H1 (cell line): Measurements from ENCODE around the gene GANAB. TPM values are rescaled to one million over a fixed set of nuclear protein-coding genes. Genes with fewer than 3 reads are reported as not detected.

Experiments used
- CTCF ChIA-PET: fragments of 300-600 bp; sonication (Branson Sonifier 250); formaldehyde crosslinking; loops from one replicate; lab custom pipeline; 2021; ENCODE audit not compliant: partially characterized antibody; lab: Charles Lee
- POLR2A ChIA-PET: fragments of 300-600 bp; sonication (Branson Sonifier 250); formaldehyde crosslinking; loops from one replicate; lab custom pipeline; 2021; ENCODE audit warnings: inconsistent platforms; ENCODE audit not compliant: partially characterized antibody; lab: Charles Lee
- DNase-seq, 2 experiments: peaks; one replicate each; pipeline versions ENCODE4 v3.0.0 to v3.0.0-alpha.2; 2010 to 2022; ENCODE audit warnings: low spot score in 2 of 2, low read depth in 1 of 2, mixed read lengths in 1 of 2
- FAIRE-seq: peaks from 2 replicates; lab custom pipeline; 2011; peaks lifted over from hg19 to GRCh38; lab: Jason Lieb, UNC
- H2AFZ ChIP-seq: 2 replicates; pipeline ENCODE4 v1.8.1; 2012; ENCODE audit warnings: low read length, inconsistent platforms
- H2AK5ac ChIP-seq: 2 replicates; pipeline ENCODE4 v1.6.1; 2013; ENCODE audit warnings: low read depth, low read length
- H2BK120ac ChIP-seq: replicated peaks from 2 replicates; pipeline ENCODE3; 2013; ENCODE audit warnings: low read depth, low read length, inconsistent platforms
- H2BK12ac ChIP-seq: 2 replicates; pipeline ENCODE4 v1.6.1; 2013; ENCODE audit warnings: low read depth, low read length
- H2BK15ac ChIP-seq: 2 replicates; pipeline ENCODE4 v1.6.1; 2013; ENCODE audit warnings: low read length
- H2BK20ac ChIP-seq: 2 replicates; pipeline ENCODE4 v1.6.1; 2013; ENCODE audit warnings: low read length
- H2BK5ac ChIP-seq: 2 replicates; pipeline ENCODE4 v1.6.1; 2013; ENCODE audit warnings: low read depth, low read length
- H3K14ac ChIP-seq: 2 replicates; pipeline ENCODE4 v1.6.1; 2013; ENCODE audit warnings: inconsistent platforms; ENCODE audit not compliant: insufficient read length
- H3K18ac ChIP-seq: 2 replicates; pipeline ENCODE4 v1.6.1; 2013; ENCODE audit warnings: low read length; ENCODE audit errors: extremely low read depth
- H3K23ac ChIP-seq: 2 replicates; pipeline ENCODE4 v1.6.1; 2013; ENCODE audit warnings: inconsistent platforms; ENCODE audit not compliant: insufficient read length
- H3K23me2 ChIP-seq: 2 replicates; pipeline ENCODE4 v1.6.1; 2013; ENCODE audit warnings: low read depth, low read length
- H3K27ac ChIP-seq: 2 replicates; pipeline ENCODE4 v1.6.1; 2011; ENCODE audit warnings: low read depth, low read length, inconsistent platforms
- H3K27me3 ChIP-seq, 4 experiments: replicated peaks in 1 of 4; 1 replicate in 1 of 4; 2 replicates in 3 of 4; pipeline versions ENCODE4 v1.6.1 to v1.8.1; 2011 to 2013; ENCODE audit warnings: low read length in 3 of 4, mild to moderate bottlenecking in 3 of 4, inconsistent platforms in 2 of 4, mixed read lengths in 2 of 4, moderate library complexity in 1 of 4; ENCODE audit not compliant: control insufficient read depth in 3 of 4, insufficient read depth in 3 of 4; ENCODE audit errors: extremely low read depth in 1 of 4
- H3K36me3 ChIP-seq, 4 experiments: 2 replicates each; pipeline versions ENCODE4 v1.6.1 to v1.8.1; 2011 to 2013; ENCODE audit warnings: mild to moderate bottlenecking in 4 of 4, low read length in 3 of 4, moderate library complexity in 2 of 4, control low read depth in 1 of 4, inconsistent platforms in 1 of 4; ENCODE audit not compliant: insufficient read depth in 4 of 4, control insufficient read depth in 2 of 4
- H3K4ac ChIP-seq: replicated peaks from 2 replicates; pipeline ENCODE3; 2013; ENCODE audit warnings: low read length, low read depth, mixed read lengths, inconsistent platforms; ENCODE audit not compliant: insufficient read length
- H3K4me1 ChIP-seq, 4 experiments: replicated peaks in 1 of 4; 1 replicate in 1 of 4; 2 replicates in 3 of 4; pipeline versions ENCODE4 v1.6.1 to v1.8.1; 2011 to 2013; ENCODE audit warnings: low read length in 3 of 4, inconsistent platforms in 2 of 4, mixed read lengths in 1 of 4; ENCODE audit not compliant: insufficient read depth in 4 of 4, control insufficient read depth in 3 of 4
- H3K4me2 ChIP-seq, 2 experiments: 2 replicates each; pipeline versions ENCODE4 v1.6.1 to v1.8.1; 2011 to 2013; ENCODE audit warnings: low read depth in 2 of 2, low read length in 2 of 2, control low read depth in 1 of 2, inconsistent platforms in 1 of 2, mild to moderate bottlenecking in 1 of 2; ENCODE audit not compliant: insufficient read depth in 1 of 2
- H3K4me3 ChIP-seq, 4 experiments: fragments of 200-600, 300-600 bp in 1 of 4; sonication (generic), shearing (Covaris generic), sonication (Bioruptor Twin) in 1 of 4; 2 replicates each; pipeline versions ENCODE4 v1.5.1 to v1.8.1; 2011 to 2016; ENCODE audit warnings: low read length in 4 of 4, low read depth in 3 of 4, control low read depth in 2 of 4, inconsistent platforms in 2 of 4, mild to moderate bottlenecking in 2 of 4, mixed read lengths in 1 of 4, moderate library complexity in 1 of 4; ENCODE audit not compliant: insufficient read depth in 2 of 4; ENCODE audit errors: extremely low read depth in 1 of 4
- H3K56ac ChIP-seq: replicated peaks from 2 replicates; pipeline ENCODE3; 2013; ENCODE audit warnings: low read depth, mild to moderate bottlenecking, mixed read lengths, low read length, inconsistent platforms; ENCODE audit not compliant: insufficient read length
- H3K79me1 ChIP-seq: 2 replicates; pipeline ENCODE4 v1.6.1; 2013; ENCODE audit warnings: low read depth, low read length, control low read depth
- H3K79me2 ChIP-seq, 2 experiments: 2 replicates each; pipeline versions ENCODE4 v1.6.1 to v1.8.1; 2012 to 2013; ENCODE audit warnings: low read length in 2 of 2, mild to moderate bottlenecking in 2 of 2, inconsistent platforms in 1 of 2; ENCODE audit not compliant: insufficient read depth in 2 of 2, control insufficient read depth in 1 of 2
- H3K9ac ChIP-seq, 4 experiments: replicated peaks in 1 of 4; 1 replicate in 1 of 4; 2 replicates in 3 of 4; pipeline versions ENCODE4 v1.6.1 to v1.8.1; 2011 to 2013; ENCODE audit warnings: low read depth in 3 of 4, low read length in 3 of 4, control low read depth in 2 of 4, mild to moderate bottlenecking in 2 of 4, moderate library complexity in 2 of 4, inconsistent platforms in 1 of 4; ENCODE audit errors: extremely low read depth in 1 of 4
- H3K9me3 ChIP-seq, 2 experiments: 2 replicates each; pipeline versions ENCODE4 v1.6.1 to v1.8.1; 2012 to 2013; ENCODE audit warnings: mild to moderate bottlenecking in 2 of 2, moderate library complexity in 2 of 2, control low read depth in 1 of 2, inconsistent platforms in 1 of 2, low read depth in 1 of 2, low read length in 1 of 2, mixed read lengths in 1 of 2; ENCODE audit not compliant: insufficient read depth in 2 of 2
- H4K20me1 ChIP-seq, 2 experiments: replicated peaks in 1 of 2; 2 replicates each; pipeline versions ENCODE3 to v1.8.1; 2011 to 2013; ENCODE audit warnings: inconsistent platforms in 2 of 2, low read length in 2 of 2, mild to moderate bottlenecking in 1 of 2; ENCODE audit not compliant: insufficient read depth in 2 of 2, control insufficient read depth in 1 of 2
- H4K5ac ChIP-seq: 2 replicates; pipeline ENCODE4 v1.6.1; 2013; ENCODE audit warnings: low read length, low read depth, mixed read lengths, inconsistent platforms; ENCODE audit not compliant: insufficient read length
- H4K8ac ChIP-seq: 2 replicates; pipeline ENCODE4 v1.8.0; 2013; ENCODE audit warnings: mild to moderate bottlenecking, moderate library complexity, low read length, inconsistent platforms; ENCODE audit not compliant: insufficient read depth; ENCODE audit errors: extremely low read depth
- H4K91ac ChIP-seq: replicated peaks from 2 replicates; pipeline ENCODE3; 2013; ENCODE audit warnings: low read length, mixed read lengths, inconsistent platforms; ENCODE audit not compliant: insufficient read length
- ASH2L ChIP-seq: fragments of 200-600, 300-600 bp; sonication (generic); IDR thresholded peaks from one replicate; pipeline ENCODE4 v1.7.1; 2017; ENCODE audit warnings: low read length
- PHF8 ChIP-seq: fragments of 200-600 bp; sonication (generic); conservative IDR thresholded peaks from 2 replicates; pipeline ENCODE4 v1.7.1; 2012; ENCODE audit warnings: low read depth, mild to moderate bottlenecking, inconsistent platforms, low read length, moderate library complexity
- TAF1 ChIP-seq: IDR thresholded peaks from 2 replicates; pipeline ENCODE4 v1.6.1; 2011; ENCODE audit warnings: mild to moderate bottlenecking, low read depth, low read length
- WGBS, 2 experiments: shearing (Covaris generic) in 1 of 2; methylation state at CpG; one replicate each; pipeline versions ENCODE4 v1.1.6 to v1.1.7; 2013 to 2015; ENCODE audit warnings: low lambda C conversion rate in 2 of 2, mixed read lengths in 2 of 2, inconsistent platforms in 1 of 2, low coverage in 1 of 2, missing lambda C conversion rate in 1 of 2; ENCODE audit not compliant: insufficient replicate concordance in 2 of 2, insufficient coverage in 1 of 2, insufficient read length in 1 of 2; ENCODE audit errors: extremely low coverage in 1 of 2, missing lambda C conversion rate in 1 of 2; 5-methylcytosine and 5-hydroxymethylcytosine counted together
- polyA plus RNA-seq, 7 experiments: library from polyadenylated mRNA; depleted of rRNA in 3 of 7; stranded (reverse) in 5 of 7; unstranded in 2 of 7; fragments of >200 nt in 5 of 7; fragments of 200-250 nt in 2 of 7; gene quantifications; 1 replicate in 5 of 7; 2 replicates in 1 of 7; 4 replicates in 1 of 7; pipeline versions ENCODE4 v1.2.1 to v1.2.3, GENCODE V29; 2011 to 2013; ENCODE audit warnings: missing spikeins in 2 of 7, mixed read lengths in 2 of 7
- total RNA-seq: library from RNA; stranded (reverse); fragmentation: NEBNext Ultra II Directional; extraction: Animal tissue kit (Norgen Biotek cat#: 25700); gene quantifications from 2 replicates; pipeline ENCODE4 v1.2.1, GENCODE V29; 2021

GANAB gene
- total and polyA plus RNA-seq, 2 of the 8 experiments (the other 6 are each of a cell fraction or from before 2014, with no cell fraction given): 289 to 330 TPM

DNA sequence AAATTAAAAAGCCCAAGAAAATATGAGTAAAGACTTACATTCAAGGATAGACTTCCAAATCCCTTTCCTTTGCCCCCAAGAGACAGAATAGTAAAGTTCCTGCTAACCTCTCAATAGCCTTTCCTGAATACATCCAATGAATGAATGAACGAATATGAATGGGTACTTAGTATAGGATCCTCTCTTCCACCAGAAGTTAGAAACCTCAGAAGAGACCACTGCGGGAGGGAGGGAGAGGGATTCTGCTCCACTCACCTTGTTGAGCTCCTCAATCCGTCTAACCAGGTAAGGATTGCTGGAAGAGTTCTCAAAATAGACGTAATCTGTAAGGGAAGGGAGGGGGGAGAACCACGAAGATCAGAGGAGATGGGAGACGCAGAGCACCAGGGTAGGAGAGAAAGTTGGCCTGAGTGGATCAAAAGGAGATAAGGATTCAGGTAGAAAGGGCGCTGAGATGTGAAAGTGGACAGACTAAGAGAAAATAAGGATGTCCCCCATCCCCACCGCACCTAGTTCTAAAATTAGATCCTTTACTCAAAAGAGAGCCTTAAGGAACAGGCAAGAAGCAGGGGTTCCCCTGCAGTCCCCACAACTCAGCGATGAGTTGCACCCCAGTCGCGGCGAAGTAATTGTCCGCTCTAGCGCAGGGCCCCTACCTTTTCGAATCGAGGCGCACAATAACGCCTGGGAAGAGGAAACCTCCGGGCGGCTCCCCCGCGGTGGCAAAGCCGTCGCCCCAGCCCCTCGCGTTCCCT is 45.9 kb downstream of the GANAB start:
- Histone ChIP-seq H3K79me2 (peaks cover 0 to 28% of the 10 kb centered on the region in 2 experiments; a peak in 2 of 4 replicates), H3K18ac (0 out of 2 replicates have a peak overlapping the region, but pooled peaks have one; percentile 81), H2AFZ (no peak overlapping the region)

More for the DNA sequence above, 45.9 kb downstream of the GANAB start:
- Histone ChIP-seq H4K20me1 (peaks cover 4 to 11% of the 10 kb centered on the region in 2 experiments), H3K9ac (peak overlapping the region; percentile 83 to 99 (median 87)), H3K4ac (no peak overlapping the region), H3K27me3 (peaks cover 0 to 13% (median 11%) of the 10 kb centered on the region in 4 experiments; a peak in 6 of 7 replicates), H3K23me2 (peaks cover 17% of the 10 kb centered on the region; the same call in 1 of the 2 replicates), H4K8ac (peak overlapping the region; percentile 95), H2BK15ac (no peak overlapping the region), H3K4me1 (peaks cover 7 to 32% (median 17%) of the 10 kb centered on the region in 4 experiments), H3K23ac (no peak overlapping the region), H2BK20ac (no peak overlapping the region), H2AK5ac (no peak overlapping the region), H3K4me2 (peak overlapping the region; percentile 72 to 95), H3K56ac (peak overlapping the region; percentile 42), H3K27ac (peak overlapping the region; percentile 79; the same call in 1 of the 2 replicates), H3K36me3 (peaks cover 27 to 30% (median 28%) of the 10 kb centered on the region in 4 experiments), H3K4me3 (peak overlapping the region; percentile 74 to 86 (median 84)), H3K14ac (no peak overlapping the region), H3K79me1 (no peaks in the 10 kb centered on the region; the same call in 1 of the 2 replicates), H2BK5ac (no peak overlapping the region), H2BK12ac (0 out of 2 replicates have a peak overlapping the region, but pooled peaks have one; percentile 27), H4K91ac (no peak overlapping the region), H3K9me3 (no peaks in the 10 kb centered on the region), H4K5ac (peak overlapping the region; percentile 47), H2BK120ac (no peak overlapping the region)
- 3% methylated on average over 26 of the region's 26 CpGs; no CpG with 5 or more reads in 1 of the 2 experiments for WGBS, 2 experiments
- FAIRE-seq (no peak), DNase-seq (no peak)
- CTCF ChIA-PET: interaction anchor here (0.6 to 2.2 kb wide), 8 partner anchors 8 to 188 kb away, joined by 3 to 24 read pairs (median 3); partner anchors contain the start of genes EML3, ROM1 and TUT1
- TF ChIP-seq TAF1 (0 out of 2 replicates have a peak, but pooled peaks have one; percentile 2), ASH2L (peak; percentile 71), PHF8 (no peak)
- TF ChIP-seq, all 59 proteins: peak for 2
- POLR2A ChIA-PET: interaction anchor here (0.9 to 12.3 kb wide), 22 partner anchors 9 to 249 kb away, joined by 3 to 235 read pairs (median 4); partner anchors contain the start of genes B3GAT3, C11orf98, CSKMT and EEF1G
